B cell (primary cell): ENCODE measurements around the gene TOLLIP.

Experiments used
- EZH2 ChIP-seq: IDR thresholded peaks from 2 replicates; pipeline ENCODE4 v1.6.1; 2012; ENCODE audit warnings: borderline replicate concordance, low read depth, mild to moderate bottlenecking, moderate library complexity, low read length; ENCODE audit not compliant: insufficient read depth, poor library complexity, severe bottlenecking
- TF ChIP-seq, protein P1 (sequence below): fragments of 200-600 bp; IDR thresholded peaks from one replicate; pipeline ENCODE4 v1.8.0; 2022; ENCODE audit warnings: antibody characterized with exemption, mild to moderate bottlenecking

GRCh38 chr11:1305501-1306056, 3.9 kb downstream of the TOLLIP start:
- TF ChIP-seq, protein P1, sequence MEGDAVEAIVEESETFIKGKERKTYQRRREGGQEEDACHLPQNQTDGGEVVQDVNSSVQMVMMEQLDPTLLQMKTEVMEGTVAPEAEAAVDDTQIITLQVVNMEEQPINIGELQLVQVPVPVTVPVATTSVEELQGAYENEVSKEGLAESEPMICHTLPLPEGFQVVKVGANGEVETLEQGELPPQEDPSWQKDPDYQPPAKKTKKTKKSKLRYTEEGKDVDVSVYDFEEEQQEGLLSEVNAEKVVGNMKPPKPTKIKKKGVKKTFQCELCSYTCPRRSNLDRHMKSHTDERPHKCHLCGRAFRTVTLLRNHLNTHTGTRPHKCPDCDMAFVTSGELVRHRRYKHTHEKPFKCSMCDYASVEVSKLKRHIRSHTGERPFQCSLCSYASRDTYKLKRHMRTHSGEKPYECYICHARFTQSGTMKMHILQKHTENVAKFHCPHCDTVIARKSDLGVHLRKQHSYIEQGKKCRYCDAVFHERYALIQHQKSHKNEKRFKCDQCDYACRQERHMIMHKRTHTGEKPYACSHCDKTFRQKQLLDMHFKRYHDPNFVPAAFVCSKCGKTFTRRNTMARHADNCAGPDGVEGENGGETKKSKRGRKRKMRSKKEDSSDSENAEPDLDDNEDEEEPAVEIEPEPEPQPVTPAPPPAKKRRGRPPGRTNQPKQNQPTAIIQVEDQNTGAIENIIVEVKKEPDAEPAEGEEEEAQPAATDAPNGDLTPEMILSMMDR: no peak
- no peak for TF ChIP-seq EZH2
